ENCODE data around the gene EVL. TPM values are rescaled to one million over a fixed set of nuclear protein-coding genes. Genes with fewer than 3 reads are reported as not detected.

EVL gene
- total and polyA plus RNA-seq, 10 of the 15 experiments (the other 5 are each of a cell fraction or from before 2014, with no cell fraction given), result 11.9 to 341 (median 89.8) TPM

- Histone ChIP-seq H3K9me3 (replicated peaks; ENCODE audit: control insufficient read depth, insufficient read depth, low read length) (no peaks in the 10 kb centered on the region), H3K27ac (ENCODE audit: control insufficient read depth, insufficient read depth) (peak overlapping the region; percentile 86), H3K27me3 (replicated peaks in 1 of 2; ENCODE audit: control insufficient read depth in 2 of 2, insufficient read depth in 2 of 2, low read length in 1 of 2) (no peaks in the 10 kb centered on the region), H3K9ac (ENCODE audit: control insufficient read depth, insufficient read depth, low read length) (peak overlapping the region; percentile 85), H3K4me3 (peak overlapping the region; percentile 68), H4K20me1 (ENCODE audit: control insufficient read depth, insufficient read depth) (no peaks in the 10 kb centered on the region), H3K79me2 (ENCODE audit: control insufficient read depth, insufficient read depth, low read length) (no peaks in the 10 kb centered on the region), H2AFZ (ENCODE audit: control insufficient read depth, low read depth, low read length) (peak overlapping the region; percentile 90), H3K36me3 (ENCODE audit: control insufficient read depth in 2 of 2, insufficient read depth in 2 of 2, low read length in 1 of 2) (no peaks in the 10 kb centered on the region), H3K4me1 (ENCODE audit: control insufficient read depth, insufficient read depth, low read length) (peaks cover 11% of the 10 kb centered on the region), H3K4me2 (ENCODE audit: control insufficient read depth, insufficient read depth) (peak overlapping the region; percentile 88)
- BruUV-seq (replicated peaks), result no TSS peak
- WGBS (ENCODE audit: insufficient coverage, insufficient replicate concordance, low lambda C conversion rate, missing lambda C conversion rate), result 1% methylated on average over 58 of the region's 62 CpGs
- in situ Hi-C loops (cut with MboI) (no loop called here), intact Hi-C loops (cut with micrococcal nuclease; ENCODE audit: unreplicated experiment) (loop anchor here (1.0 to 5.0 kb wide), 7 partner anchors 21 to 210 kb away; no protein-coding TSS in a partner anchor)
- RAD21 ChIA-PET (ENCODE audit: unreplicated experiment), result interaction anchor here (0.6 to 2.2 kb wide), 21 partner anchors 12 to 216 kb away, joined by 3 to 13 read pairs (median 4); partner anchors contain the start of gene EVL
- SMC1A ChIA-PET (ENCODE audit: uncharacterized antibody, unreplicated experiment), result interaction anchor here (0.6 to 3.1 kb wide), 19 partner anchors 10 to 210 kb away, joined by 3 to 21 read pairs (median 3); partner anchors contain the start of gene EVL
- peak; percentile 99 for ATAC-seq
- peak; percentile 96 for DNase-seq (ENCODE audit: low read depth, low spot score)
- FAIRE-seq, result peak; percentile 93
- POLR2A ChIA-PET, result interaction anchor here (1.0 to 1.2 kb wide), 3 partner anchors 22 to 121 kb away, joined by 3 to 4 read pairs (median 3); no protein-coding TSS in a partner anchor
- CTCF ChIA-PET, result interaction anchor here (0.6 to 4.4 kb wide), 45 partner anchors 9 to 218 kb away, joined by 3 to 65 read pairs (median 4); partner anchors contain the start of genes EVL and WDR25
- no peak; the same call in 1 of the 2 replicates for TF ChIP-seq ELK1 (IDR thresholded peaks at IDR 0.05; ENCODE audit: low read depth, low read length)
- TF ChIP-seq ATF7 (IDR thresholded peaks at IDR 0.05; ENCODE audit: low read depth), result no peak
- peak; percentile 84 for TF ChIP-seq YY1 (IDR thresholded peaks at IDR 0.05; ENCODE audit: low read depth, low read length)
- no peak for TF ChIP-seq NFIC (IDR thresholded peaks at IDR 0.05; ENCODE audit: low read depth, low read length)
- TF ChIP-seq MYC (IDR thresholded peaks at IDR 0.05; ENCODE audit: insufficient read depth, insufficient read length, insufficient replicate concordance, low read length, severe bottlenecking), result peak; percentile 17
- peak; percentile 26; the same call in 1 of the 2 replicates for TF ChIP-seq BCL11A (IDR thresholded peaks at IDR 0.05; ENCODE audit: low read depth, low read length)
- peak; percentile 68; the same call in 2 of the 3 replicates for TF ChIP-seq POU2F2 (IDR thresholded peaks at IDR 0.05; ENCODE audit: borderline replicate concordance, low read depth, low read length)
- TF ChIP-seq RELA (IDR thresholded peaks at IDR 0.05; ENCODE audit: borderline replicate concordance, partially characterized antibody), result peak; percentile 8
- TF ChIP-seq MEF2A (IDR thresholded peaks at IDR 0.05; ENCODE audit: insufficient read depth, low read depth, low read length), result 0 out of 2 replicates have a peak, but pooled peaks have one; percentile 10
- TF ChIP-seq RB1 (IDR thresholded peaks at IDR 0.05; ENCODE audit: borderline replicate concordance), result peak; percentile 98
- no peak for TF ChIP-seq CHD1 (IDR thresholded peaks at IDR 0.05; ENCODE audit: low read depth, low read length)
- peak; percentile 62; the same call in 1 of the 2 replicates for TF ChIP-seq SIN3A (IDR thresholded peaks at IDR 0.05; ENCODE audit: low read depth, low read length)
- TF ChIP-seq NR2C2 (IDR thresholded peaks at IDR 0.05; ENCODE audit: borderline replicate concordance, control insufficient read depth, insufficient read length, low read depth), result no peak
- no peak for TF ChIP-seq PAX8 (IDR thresholded peaks at IDR 0.05)
- peak; percentile 44; the same call in 1 of the 2 replicates for TF ChIP-seq STAT1 (conservative IDR thresholded peaks at IDR 0.05)
- no peak for TF ChIP-seq SIX5 (IDR thresholded peaks at IDR 0.05; ENCODE audit: low read depth, low read length, severe bottlenecking)
- TF ChIP-seq SMAD5 (IDR thresholded peaks at IDR 0.05; ENCODE audit: low read depth), result peak; percentile 62; the same call in 1 of the 2 replicates
- no peak for TF ChIP-seq ZNF217 (IDR thresholded peaks at IDR 0.05)
- TF ChIP-seq EP300 (IDR thresholded peaks at IDR 0.05; ENCODE audit: borderline replicate concordance in 1 of 2, control insufficient read depth in 1 of 2, low read depth in 2 of 2, low read length in 2 of 2), result no peak
- TF ChIP-seq PBX3 (IDR thresholded peaks at IDR 0.05; ENCODE audit: insufficient replicate concordance, low read depth, low read length), result no peak
Measured at GRCh38 chr14:100192672-100193416, 127.6 kb downstream of the EVL start.

Data from GM12878 (cell line).